ENCODE data around the gene RFX2.

Gene RFX2

DNA sequence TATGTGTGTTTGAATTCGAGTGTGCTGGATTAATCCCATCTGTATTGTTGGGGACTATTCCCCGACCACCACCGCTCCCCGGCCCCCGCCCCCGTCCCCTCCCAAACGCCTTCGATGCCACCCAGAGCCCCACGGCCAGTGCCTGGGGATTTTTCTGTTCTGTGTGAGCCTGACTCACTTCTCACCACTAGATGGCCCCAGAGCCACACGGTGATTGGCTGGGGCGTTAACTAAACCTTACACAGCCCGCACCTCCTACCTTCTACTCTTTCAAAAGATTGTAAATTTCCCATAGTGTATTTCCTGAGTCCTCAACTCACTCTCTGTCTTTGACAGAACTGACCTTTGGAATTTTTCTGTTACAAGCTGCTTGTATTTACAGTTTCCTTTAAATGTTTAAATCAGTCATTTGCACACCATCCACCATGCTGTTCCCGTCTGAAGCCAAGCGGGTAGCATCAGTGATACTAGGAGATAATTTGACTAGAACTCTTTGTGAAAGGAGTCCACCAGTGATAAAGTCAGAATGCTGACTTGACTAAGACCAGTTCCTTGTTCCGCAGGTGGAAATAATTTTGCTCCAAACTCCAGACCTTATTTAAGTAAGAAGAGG lies 61.4 kb downstream of the RFX2 start:
- peak; percentile 68 for DNase-seq (ENCODE audit: low read depth)
- TF ChIP-seq, protein P1, sequence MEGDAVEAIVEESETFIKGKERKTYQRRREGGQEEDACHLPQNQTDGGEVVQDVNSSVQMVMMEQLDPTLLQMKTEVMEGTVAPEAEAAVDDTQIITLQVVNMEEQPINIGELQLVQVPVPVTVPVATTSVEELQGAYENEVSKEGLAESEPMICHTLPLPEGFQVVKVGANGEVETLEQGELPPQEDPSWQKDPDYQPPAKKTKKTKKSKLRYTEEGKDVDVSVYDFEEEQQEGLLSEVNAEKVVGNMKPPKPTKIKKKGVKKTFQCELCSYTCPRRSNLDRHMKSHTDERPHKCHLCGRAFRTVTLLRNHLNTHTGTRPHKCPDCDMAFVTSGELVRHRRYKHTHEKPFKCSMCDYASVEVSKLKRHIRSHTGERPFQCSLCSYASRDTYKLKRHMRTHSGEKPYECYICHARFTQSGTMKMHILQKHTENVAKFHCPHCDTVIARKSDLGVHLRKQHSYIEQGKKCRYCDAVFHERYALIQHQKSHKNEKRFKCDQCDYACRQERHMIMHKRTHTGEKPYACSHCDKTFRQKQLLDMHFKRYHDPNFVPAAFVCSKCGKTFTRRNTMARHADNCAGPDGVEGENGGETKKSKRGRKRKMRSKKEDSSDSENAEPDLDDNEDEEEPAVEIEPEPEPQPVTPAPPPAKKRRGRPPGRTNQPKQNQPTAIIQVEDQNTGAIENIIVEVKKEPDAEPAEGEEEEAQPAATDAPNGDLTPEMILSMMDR (conservative IDR thresholded peaks at IDR 0.05; ENCODE audit: low read length), result peak; percentile 88
- H3K4me3 ChIP-seq (ENCODE audit: low read length), result no peak overlapping the region

DNA sequence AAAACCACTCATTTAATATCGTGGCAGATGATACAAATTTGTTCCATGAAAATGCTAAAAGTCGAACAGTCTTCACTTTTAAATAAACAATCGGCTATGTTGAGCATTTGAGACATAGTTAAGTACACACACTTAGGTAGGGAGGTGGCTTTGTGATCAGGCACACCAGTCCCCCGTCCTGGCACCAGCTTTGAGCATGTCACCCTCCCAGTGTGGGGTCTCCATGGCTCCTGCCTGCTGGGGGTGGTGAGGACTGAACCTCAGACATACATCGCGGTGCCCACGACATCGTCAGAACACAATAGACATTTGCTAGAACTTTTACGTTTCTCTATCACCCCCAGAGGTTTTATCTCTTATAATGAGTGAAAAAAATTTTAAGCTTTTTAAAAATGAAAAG lies 62.0 kb downstream of the RFX2 start:
- TF ChIP-seq, protein P1 (conservative IDR thresholded peaks at IDR 0.05; ENCODE audit: low read length), result no peak
- H3K4me3 ChIP-seq (ENCODE audit: low read length), result no peak overlapping the region
- no peak for DNase-seq (ENCODE audit: low read depth)

DNA sequence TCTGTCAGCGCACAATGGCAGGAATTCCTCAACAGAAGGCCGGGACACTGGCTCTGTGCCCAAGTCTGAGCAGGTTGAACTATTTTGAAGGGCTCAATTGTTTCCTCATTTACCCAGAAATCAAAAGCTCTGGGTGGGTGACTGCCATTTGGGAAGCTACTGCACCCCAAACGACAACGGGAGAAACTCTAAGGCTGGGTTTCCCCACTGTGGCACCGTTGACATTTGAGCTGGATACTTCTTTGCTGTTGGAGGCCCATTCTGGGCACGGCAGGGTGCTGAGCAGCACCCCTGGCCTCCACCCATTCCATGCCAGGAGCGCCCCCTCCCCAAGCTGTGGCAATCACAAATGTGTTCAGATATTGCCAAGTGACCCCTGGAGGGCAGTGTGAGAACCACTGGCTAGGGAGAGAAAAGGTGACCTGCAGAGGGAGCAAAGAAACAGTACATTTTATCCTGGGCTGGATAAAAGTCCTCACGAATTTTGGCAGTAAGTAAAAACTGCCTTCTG lies 62.5 kb downstream of the RFX2 start:
- TF ChIP-seq, protein P1 (conservative IDR thresholded peaks at IDR 0.05; ENCODE audit: low read length), result peak; percentile 85

DNA sequence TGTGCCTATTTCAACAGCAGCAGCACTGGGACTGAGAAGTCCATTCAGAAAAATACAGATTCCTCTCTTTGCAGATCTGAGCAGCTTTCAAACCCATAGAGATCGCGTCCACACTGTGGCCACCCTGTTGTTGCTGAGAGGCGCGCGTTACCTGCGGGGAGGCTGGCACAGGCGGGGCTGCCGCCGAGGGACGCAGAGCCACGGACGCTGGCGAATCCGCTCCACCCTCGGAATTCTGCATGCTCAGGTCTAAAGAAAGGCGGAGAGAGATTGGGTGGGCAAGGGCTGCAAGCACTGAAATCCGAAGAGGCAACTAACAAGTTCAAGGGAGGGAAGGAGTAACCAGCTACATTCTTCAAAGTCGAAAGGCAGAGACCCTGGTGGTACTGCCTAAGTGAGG lies 63.0 kb downstream of the RFX2 start:
- TF ChIP-seq, protein P1 (conservative IDR thresholded peaks at IDR 0.05; ENCODE audit: low read length), result no peak
- no peak overlapping the region for H3K4me3 ChIP-seq (ENCODE audit: low read length)
- no peak for DNase-seq (ENCODE audit: low read depth)

More for the DNA sequence above, 62.5 kb downstream of the RFX2 start:
- DNase-seq (ENCODE audit: low read depth), result peak; percentile 47
- H3K4me3 ChIP-seq (ENCODE audit: low read length), result no peak overlapping the region

DNA sequence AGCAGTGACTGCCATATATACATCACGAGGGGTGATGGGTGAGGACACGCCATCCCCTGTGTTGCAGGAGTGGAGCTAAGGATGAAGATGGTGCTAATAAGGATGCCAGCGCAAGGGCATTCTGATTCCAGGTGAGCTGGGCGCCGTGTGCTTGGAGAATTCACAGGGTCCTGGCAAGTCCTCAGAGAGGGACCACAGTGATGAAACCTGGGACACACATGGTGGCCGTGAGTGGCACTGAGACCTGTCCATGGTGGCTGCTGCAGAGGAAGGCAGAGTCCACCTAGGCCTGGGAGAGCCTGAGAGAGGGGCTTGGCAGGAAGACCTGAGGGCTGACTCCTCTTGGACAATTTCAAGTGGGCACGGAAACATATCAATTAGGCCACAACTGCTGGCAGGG lies 65.2 kb downstream of the RFX2 start:
- no peak for DNase-seq (ENCODE audit: low read depth)
- H3K4me3 ChIP-seq (ENCODE audit: low read length), result no peak overlapping the region
- TF ChIP-seq, protein P1 (conservative IDR thresholded peaks at IDR 0.05; ENCODE audit: low read length), result no peak

DNA sequence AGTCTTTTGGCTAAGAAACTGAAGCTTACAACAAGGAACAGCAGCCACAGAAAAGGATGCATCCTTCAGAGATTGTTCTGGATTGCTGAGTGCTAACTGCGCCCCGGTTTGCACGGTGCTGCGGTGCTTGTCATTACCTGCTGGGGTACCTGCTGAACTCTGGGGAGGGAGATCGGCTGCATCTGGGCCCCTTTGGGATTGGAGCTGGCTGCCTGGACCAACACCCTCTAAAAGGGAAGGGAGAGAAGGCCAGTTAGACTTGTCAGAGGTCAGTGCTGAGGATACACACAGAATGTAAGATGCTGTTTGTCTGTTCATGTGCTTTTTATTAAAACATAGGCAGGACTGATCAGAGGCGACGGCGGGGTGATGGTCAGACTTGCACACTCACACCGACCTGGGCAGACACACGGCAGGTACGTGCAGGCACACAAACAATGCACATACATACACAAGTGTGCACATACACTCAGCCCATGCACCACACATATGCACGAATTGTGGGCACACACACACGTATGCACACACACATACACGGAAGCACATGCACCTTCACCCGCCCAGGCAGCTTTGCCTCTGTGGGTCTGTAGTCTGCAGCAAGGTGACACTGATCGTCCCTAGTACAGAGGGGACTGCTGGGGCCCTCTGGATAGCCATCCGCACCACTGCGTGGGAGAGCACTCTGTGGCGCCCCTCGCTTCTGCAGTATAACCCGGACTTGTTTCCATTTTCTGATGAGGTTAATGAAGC lies 66.1 kb downstream of the RFX2 start:
- TF ChIP-seq, protein P1 (conservative IDR thresholded peaks at IDR 0.05; ENCODE audit: low read length), result no peak
- DNase-seq (ENCODE audit: low read depth), result no peak
- H3K4me3 ChIP-seq (ENCODE audit: low read length), result no peak overlapping the region
